Omental fat pad (tissue), 4 donors: ENCODE data around the gene CLEC10A. TPM values are rescaled to one million over a fixed set of nuclear protein-coding genes. Genes with fewer than 3 reads are reported as not detected.

Experiments used
- ATAC-seq: fragments of 150-250 bp; one replicate; pipeline ENCODE4 v1.9.1; 2016; ENCODE audit warnings: mild to moderate bottlenecking, moderate library complexity; ENCODE audit not compliant: low FRiP score
- DNase-seq: peaks from one replicate; pipeline ENCODE4 v3.0.0-alpha.2; 2019; ENCODE audit warnings: low spot score
- CTCF ChIP-seq, 3 donors: fragments of 450-650 bp; IDR thresholded peaks; one replicate each; pipeline ENCODE4 v1.5.1; 2016 to 2017; ENCODE audit warnings: antibody characterized with exemption in 3 of 3, mild to moderate bottlenecking in 3 of 3, moderate library complexity in 2 of 3
- total RNA-seq, 4 donors: library from RNA; depleted of rRNA; stranded (reverse); fragments of >200 nt; gene quantifications; one replicate each; pipeline ENCODE4 v1.1.0, GENCODE V29; 2016

CLEC10A gene
- total RNA-seq, 4 donors from 2014 or later = 7.2 to 21.7 (median 15.7) TPM

DNA sequence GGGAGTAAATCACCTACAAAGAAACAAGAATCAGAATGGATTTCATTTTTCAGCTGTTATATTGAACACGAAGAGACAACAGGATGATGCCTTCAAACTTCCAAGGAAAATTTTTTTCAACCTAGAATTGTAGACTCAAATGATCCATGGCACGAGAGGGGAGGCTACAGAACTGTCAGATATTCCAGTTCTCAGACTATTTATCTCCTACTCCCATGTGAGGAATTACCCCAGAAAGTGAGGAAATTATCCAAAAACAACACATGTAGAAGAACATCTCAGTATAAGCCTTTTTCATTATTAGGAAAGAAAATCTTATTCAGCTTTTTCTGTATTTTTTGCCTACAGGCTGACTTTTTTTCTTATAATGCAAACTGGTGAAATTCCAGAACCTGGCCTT is 40.1 kb upstream of the CLEC10A start:
- TF ChIP-seq CTCF (IDR thresholded peaks at IDR 0.05) = no peak
- DNase-seq = no peak
- ATAC-seq = no peak

DNA sequence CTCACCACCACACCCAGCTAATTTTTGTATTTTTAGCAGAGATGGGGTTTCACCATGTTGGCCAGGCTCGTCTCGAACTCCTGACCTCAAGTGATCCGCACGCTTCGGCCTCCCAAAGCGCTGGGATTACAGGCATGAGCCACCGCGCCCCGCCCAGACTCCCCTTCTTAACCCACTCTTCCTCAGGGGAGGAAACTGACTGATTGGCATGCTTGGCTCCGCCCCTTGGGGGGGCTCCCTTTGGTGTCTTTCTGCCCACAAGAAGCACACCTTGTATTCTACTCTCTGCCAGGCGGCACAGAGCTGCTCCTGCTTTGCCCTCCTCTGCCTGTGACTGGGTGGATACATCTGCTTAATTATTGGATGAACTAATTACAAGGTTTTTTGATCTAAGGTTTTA is 39.3 kb upstream of the CLEC10A start:
- DNase-seq (no peak), ATAC-seq (no peak)
- TF ChIP-seq CTCF (IDR thresholded peaks at IDR 0.05) = no peak

DNA sequence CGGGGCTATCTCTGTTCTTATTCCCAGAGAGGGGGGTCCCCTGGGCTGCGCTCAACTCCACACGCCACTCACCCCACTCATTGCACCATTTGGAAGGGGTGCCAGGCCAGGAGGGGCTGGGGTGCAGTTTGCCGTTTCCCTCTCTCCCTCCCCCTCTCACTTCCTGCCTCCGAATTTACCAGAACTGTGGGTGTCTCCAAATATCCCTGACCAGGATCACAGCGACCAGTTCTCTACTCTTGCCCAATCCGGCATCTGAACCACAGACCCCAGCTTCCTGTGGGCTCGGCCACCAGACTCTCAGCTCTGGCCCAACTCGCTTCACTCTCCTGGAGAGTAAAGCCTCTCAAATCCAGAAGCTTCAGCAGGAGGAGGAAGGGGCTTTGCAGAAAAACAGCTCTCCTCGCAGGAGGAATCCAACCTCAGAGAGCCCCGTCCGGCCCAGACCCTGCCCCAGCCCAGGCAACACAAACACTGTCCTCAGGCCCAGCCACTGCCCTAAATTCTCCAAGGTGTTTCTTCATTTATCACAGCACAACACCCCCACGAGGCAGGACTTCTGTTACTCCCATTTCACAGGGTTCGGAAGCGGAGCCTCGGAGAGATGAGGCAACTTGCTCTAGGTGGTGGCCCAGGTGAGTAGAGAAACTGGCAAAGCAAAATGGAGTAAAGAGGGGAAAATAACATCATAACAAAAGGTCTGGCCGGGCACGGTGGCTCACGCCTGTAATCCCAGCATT is 35.0 kb upstream of the CLEC10A start:
- no peak for TF ChIP-seq CTCF (IDR thresholded peaks at IDR 0.05)
- ATAC-seq (no peak), DNase-seq (no peak)

DNA sequence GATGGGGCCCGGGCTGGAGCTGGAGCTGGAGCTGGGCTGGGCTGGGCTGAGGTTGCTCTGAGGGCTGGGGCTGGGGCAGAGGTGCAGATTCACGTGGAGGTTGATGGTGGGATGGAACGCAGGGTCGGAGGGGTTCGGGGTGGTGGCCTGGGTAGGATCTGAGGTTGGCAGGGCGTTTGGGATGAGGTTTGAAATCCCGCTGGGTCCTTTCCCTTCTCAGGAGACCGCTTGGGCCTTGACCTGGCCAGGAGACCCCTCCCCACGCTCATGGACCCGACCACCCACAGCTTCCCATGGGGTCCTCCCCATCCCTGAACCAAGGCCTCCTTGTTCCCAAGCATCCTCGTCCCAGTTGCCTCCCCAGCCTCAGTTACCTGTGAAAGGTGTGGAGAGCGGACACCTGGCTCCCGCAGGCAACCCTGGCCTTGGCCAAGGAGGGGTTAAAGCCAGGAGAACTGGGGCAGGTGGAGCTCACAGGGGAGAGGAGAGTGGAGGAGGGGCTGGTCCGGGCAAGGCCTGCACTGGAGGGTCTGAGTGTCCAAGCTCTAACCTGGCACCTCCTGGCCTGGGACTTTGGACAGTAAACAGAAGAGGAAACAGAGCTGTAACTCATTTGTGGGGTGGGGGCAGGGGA is 34.3 kb upstream of the CLEC10A start, which contains the start of gene ASGR2:
TSS of gene ASGR2 (minus strand) at position 582 of the 634 bp plus-strand sequence. CDS start 582 bp downstream, outside the sequence.
- ATAC-seq (no peak), DNase-seq (no peak)
- no peak for TF ChIP-seq CTCF (IDR thresholded peaks at IDR 0.05)

DNA sequence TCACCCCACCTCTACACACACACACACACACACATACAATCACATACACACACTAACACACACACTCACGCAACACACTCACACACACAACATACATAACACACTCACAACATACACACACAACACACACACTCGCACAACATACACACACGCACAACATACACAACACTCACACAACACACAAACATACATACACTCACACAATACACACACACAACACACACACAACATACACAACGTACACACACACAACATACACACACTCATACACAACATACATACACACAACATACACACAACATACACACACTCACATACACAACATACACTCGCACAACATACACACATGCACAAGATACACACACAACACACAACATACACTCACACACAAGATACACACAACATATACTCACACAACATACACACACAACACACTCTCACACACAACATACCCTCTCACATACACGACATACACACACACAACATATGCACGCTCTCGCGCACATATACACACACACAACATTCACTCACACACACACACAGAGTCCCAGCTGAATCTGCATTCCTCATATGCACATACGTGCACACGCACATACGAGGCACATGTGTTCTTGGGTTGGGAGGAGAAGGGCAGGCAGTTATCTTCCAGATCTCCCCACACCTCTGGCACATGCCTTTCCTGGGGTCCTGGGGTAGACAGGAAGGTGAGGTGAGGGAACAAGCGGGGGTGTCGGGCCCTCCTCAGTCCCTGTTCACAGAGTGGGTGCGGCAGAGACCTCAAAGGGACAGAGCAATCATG is 33.4 kb upstream of the CLEC10A start:
- no peak for DNase-seq
- no peak for TF ChIP-seq CTCF (IDR thresholded peaks at IDR 0.05)

DNA sequence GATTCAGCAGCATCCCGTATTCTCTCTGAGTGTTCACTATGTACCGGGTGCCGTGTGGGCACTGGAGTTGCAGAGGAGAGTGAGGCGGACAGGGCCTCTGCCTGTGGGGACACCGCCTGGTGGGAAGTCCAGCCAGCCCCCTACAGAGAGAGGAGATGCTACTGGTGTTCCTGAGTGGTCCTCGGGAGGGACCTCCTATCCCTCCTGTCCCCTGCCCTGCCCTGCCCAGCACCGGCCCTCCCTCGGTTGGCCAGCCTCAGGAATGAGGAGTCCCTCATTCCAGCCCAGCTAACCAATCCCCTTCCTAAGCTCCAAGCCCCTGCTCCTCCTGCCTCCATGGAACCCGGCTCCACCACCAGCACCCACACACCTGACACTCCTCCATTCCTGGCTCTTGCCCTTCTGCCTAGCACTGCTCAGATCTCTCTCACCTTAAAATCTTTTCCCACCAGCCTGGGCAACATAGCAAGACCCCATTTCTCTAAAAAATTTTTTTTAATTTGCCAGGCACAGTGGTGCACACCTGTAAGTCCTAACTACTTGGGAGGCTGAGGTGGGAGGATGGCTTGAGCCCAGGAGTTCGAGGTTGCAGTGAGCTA is 32.6 kb upstream of the CLEC10A start:
- TF ChIP-seq CTCF (IDR thresholded peaks at IDR 0.05) = no peak
- DNase-seq (no peak), ATAC-seq (no peak)

More for the DNA sequence above, 33.4 kb upstream of the CLEC10A start:
- no peak for ATAC-seq
